Activated CD8-positive, alpha-beta memory T cell treated with anti-CD3 and anti-CD28 coated beads, Interleukin-2, amount 50 U/mL, for 24 hours (primary cell): ENCODE data around the gene PNLIPRP2.

Source experiments
- DNase-seq: peaks from one replicate; pipeline ENCODE4 v3.0.0-alpha.2; 2020; ENCODE audit errors: extremely low read depth

Gene PNLIPRP2

DNA sequence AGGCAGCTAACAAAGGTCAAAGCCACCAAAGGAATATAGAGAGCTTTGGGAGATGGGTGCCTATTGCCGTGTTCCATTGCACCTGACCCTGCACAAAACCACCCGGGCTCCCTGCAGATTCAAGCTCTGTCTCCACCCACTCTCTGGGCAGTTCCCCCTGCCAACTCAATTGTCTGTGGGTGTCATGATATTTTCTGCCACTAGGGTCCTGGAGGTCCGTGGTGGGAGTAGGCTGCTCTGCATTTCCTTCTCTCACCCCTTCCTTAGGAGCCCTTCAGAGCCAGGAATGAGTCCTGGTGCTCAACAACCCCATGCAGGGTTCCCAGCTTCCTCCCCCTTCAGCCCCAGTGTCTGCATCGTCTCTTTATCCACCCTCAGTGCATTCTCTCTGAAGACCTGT, 34.1 kb downstream of the PNLIPRP2 start:
- DNase-seq: no peak

DNA sequence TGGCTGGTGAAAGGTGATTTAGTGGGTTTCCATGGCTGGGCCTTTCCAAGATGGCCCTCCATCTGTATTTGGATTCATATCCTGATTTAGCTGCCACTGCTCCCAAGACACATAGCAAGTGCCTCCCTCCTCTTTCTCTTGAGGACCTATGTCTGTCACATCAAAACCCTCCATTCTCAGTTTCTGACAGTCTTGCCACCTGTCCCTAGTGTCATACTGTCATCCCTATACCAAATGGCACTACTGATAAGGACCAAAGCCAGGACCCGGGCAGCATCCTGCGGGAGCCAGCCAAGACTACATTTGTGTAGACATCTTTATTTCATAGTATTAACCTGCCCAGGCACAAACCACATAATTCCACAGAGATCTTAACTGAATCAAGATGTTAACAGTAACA, 34.8 kb downstream of the PNLIPRP2 start:
- no peak for DNase-seq

DNA sequence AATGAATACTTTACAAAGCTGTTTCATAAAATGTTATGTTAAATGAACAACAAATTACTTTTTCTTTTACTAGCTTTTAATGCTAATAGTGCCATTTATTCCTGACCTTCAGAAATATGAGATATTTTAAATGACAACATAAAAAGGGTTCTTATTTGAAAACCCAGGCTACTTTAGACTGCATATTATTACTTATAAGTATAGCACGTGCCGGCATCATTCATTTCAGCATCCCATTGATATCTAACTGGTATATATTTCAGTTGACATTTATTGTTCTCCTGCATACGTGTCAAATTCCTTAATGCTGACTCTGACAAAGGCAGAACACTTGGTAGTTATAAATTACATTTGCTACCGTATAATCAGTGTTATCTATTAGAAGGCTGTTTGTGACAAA, 35.3 kb downstream of the PNLIPRP2 start:
- DNase-seq: no peak

DNA sequence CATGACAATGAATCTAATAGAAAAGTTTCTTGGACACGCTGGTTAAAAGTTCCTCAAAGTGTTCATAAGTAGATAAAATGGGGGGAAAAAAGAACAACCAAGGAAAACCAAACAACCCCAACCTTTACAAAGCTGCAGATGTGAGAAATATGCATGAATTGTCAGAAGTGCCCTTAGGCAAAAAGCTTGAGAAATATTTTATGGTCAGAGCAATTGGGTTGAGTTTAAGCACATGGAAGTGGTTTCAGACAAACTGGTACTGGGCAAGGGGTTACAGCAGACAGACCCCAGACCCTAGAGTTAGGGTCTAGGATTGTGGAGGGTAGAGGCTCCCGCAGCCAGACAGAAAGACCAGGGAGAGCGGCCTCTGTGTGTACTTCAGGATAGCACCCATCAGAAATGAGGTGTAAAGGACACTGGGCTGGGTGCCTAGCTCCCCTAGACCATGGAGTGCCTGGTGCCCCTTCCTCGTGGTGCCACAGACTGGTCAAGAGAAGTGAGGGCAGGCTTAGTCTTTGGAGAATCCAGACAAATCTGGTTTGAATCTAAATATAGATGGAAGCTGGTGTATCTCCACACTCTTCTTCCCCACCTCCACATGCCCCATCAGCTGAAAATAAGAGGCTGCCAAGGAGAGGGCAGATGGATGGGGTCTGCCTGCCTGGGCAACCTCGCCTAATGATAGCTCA, 37.3 kb downstream of the PNLIPRP2 start:
- DNase-seq: no peak

DNA sequence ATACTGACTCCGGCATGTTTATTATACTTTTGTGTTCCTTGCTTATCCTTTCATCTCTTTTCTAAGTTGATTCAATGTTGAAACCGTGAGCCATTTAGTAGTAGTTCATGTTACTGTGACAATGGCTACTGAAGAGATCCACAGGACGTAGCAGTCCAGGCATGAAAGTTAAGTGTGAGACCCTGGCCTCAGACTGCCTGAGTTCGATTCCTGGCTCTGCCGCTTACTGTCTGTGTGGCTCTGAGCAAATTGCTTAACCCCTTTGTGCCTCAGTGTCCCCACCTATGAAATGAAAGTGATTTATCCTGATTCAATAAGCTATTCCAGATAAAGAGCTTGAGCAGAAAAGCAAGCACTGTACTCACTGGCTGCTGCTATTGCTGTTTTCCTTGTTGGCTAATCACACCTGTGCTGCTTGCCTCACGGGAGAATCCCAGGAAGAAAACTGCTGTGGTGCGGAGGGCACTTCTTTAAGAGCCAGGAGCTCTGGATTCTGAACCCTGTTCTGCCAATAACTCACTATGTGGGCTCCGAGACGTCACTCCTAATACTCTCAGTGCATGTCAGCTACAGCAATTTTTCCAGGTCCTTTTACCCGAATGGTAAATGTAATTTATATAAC, 38.4 kb downstream of the PNLIPRP2 start:
- no peak for DNase-seq

DNA sequence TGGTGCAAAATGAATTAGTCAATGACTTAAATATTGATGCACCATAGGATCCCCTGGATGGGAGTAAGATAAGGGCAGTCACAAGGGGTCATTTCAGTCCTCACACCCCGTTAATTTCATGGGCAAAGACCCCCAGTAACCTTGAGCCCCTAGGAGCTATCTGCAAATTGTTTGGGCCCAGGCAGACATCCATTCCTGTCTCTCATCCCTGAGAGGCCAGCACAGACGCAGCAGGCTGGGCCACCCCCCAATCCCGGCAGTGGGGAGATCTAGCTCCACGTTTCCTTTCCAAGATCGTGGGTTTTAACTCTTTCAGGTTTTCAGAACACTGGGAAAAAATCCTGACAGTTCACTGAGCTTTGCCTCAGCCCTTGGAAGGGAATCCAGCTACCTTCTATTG, 40.1 kb downstream of the PNLIPRP2 start:
- no peak for DNase-seq

DNA sequence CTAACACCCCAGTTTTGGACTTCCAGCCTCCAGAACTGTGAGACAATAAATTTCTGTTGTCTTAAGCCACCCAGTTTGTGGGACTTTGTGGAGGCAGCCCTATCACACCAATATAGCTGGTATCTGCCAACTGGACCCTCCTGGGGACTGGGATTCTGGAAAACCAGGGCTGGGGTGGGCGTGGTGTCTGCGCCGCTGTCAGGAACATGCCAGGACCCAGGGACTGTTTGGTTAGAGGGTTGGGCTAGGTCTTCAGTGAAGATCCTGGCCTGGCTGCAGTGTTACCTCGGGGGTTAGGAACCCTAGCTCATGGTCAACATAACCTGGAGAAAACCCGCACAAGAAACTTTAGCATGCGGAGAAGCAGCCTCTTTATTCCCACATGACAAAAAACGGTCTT, 42.6 kb downstream of the PNLIPRP2 start:
- no peak for DNase-seq

DNA sequence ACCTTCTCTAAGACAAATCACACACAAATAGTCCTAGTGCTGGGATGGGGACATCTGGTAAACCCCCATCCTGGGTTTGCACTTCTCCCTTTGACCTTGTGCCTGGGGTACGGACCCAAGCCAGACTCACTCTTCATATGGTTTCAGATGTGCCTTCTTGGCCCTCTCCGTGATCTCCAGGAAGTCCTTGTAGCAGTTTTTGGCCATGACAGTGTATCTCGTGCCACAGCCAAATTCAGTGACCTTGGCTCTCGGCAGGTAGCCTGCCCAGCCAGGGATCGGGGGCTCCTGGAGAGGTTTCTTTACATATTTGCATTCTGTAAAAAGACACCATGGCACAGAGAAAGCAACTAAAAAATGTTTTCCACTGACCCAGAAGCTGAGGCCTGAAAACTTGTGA, 43.9 kb downstream of the PNLIPRP2 start:
- no peak for DNase-seq

DNA sequence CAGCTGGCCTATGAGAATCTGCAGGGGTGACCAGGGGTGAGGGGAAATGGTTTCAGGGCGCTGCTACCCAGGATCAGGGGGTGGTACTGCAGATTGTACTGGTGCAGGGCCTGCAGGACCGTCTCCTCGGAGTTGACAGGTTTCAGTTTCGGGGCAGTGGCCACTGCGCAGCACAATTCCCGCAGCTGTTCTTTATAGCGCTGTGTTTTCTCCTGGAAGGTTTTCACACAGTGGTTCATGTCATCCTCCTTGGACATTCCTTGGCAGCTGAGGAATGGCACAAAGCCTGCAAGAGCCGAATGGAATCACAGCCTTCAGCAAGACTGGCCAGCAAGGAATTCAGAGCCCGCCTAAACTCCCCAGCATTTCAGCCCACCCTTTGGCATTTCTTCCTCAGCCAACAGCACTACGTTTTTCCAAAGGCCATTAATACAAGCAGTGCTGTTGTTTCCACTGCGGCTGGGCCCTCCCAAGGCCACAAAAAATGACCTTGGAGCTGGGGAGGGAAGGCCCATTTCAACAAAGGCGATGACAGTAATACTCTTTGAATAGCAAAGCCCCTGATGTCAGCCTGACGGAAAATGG, 44.9 kb downstream of the PNLIPRP2 start:
- DNase-seq: no peak

DNA sequence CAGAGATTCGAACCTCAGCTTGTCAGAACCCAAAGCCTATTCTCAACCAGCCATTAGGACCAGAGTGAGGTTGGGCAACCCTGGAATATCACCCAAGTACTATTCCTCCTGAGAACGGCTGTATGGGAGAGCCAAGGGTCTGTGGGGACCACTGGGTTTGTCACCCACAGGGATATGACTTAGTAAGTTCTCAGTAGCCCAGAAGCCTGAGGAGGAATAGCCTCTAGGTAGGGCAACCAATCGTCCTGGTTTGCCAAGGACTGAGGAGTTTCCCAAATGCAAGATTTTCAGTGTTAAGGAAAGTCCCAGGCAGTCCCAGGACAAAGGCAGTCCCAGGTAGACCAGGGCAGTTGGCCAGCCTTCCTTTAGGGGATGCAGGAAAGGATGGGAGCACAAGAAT, 46.7 kb downstream of the PNLIPRP2 start:
- no peak for DNase-seq

DNA sequence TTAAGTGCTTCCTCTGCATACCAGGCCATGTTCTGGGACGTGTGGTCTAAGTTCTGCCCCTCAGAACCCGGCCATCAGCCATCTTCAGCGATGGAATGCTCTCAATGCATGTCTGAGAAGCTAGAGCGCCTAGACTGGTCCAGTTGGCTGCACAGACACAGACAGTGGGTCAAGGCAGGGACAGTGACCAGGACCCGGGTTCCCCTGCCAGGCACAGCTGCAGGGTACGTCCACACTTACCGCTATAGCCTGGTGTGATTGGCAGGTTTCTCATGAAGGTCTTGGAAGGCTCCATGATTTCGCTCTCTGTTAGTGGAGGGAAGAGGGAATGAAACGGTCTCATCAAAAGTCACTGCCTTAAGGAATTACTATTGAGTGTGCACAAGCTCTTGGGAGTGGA, 47.3 kb downstream of the PNLIPRP2 start:
- no peak for DNase-seq

DNA sequence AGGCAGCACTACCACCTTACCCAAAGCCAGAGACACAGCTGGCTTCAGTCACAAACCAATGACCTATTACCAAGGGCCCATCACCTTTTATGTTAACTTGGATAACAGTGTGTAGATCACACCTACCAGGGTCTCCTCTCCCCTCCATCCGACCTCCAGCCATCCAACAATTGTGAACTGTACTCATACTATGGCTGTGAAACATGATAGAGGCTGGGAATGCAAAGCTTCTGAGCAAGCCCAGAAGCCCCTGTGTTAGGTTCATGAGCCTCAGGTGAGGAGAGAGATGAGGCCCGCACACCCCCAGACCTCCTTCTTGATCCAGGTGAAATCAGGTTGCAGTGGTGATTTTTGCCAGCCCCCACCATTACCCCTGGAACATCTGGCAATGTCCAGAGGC, 47.7 kb downstream of the PNLIPRP2 start:
- no peak for DNase-seq

DNA sequence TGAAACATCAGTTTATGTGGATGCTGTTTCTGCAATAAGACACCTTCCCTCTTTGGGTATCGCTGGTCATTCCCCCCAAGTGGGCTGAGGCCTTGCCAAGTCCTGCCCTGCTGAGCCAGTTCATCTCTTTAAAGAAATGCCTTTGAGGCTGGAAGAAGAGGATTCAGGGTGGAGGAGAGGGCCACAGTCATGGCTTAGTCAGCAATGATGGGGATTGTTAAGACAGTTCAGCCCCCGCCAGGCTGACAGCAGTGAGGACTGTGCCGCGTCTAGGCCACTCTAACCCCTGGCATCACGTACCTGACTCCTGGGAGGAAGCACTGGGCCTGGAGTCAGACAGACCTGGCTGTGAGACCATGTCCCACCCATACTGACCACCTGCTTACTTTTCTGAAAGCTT, 48.3 kb downstream of the PNLIPRP2 start:
- DNase-seq: no peak

DNA sequence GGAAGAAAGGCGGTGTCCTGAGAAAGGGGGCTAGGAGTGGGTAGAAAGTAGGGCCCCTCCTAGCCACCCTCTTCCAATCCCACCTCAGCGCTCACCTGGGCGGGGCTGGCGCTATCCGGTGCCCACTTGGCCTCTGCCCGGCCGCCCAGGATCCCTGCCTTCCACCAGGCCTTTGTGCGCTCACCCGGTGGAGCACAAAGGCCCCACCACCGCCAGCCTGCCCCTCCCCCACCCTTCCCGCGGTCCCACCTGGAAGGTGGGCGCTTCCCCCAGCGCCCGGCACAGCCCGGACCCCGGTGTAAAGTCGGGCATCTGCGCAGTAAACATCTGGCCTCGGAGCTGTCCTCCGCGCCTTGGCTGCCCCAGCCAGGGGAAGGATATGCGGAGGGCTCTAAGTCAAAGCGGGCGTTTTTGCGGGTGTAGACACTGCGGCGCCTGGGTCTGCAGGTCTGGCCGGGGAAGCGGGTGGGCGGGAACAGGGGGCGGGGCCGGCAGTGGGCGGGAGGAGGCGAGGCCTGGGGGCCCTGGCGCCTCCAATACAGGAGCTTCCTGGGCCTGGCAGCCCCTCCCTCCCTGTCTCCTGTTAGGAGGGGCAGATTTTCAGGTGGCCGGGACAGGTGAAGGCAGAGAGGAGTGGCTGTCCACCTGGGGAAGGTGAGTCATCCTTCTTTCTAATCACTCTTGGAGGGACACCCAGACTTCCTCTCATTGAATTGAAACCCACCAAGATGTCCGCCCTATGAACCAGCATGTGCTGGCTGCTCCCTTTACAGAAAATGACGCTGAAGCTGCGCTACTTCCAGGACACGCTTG, 49.3 kb downstream of the PNLIPRP2 start:
- DNase-seq: no peak

DNA sequence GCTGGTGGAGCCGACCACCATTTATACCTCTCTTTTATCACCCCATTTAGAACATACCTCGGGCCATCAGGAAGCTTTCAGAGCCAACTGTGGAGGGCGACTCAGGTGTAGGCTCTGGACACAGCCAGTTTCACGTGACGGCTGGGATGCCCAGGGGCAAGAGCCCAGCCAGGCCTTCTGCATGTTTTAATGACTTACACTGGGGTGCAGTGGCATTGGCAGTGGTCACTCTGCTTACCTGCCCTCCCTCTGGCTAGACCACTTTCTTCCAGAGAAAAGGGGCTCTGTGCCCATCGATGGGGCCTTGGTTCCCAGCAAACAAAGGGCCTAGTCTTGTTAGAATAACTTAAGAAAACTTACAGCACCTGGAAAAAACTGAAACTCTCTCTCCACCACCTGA, 50.0 kb downstream of the PNLIPRP2 start:
- DNase-seq: no peak

DNA sequence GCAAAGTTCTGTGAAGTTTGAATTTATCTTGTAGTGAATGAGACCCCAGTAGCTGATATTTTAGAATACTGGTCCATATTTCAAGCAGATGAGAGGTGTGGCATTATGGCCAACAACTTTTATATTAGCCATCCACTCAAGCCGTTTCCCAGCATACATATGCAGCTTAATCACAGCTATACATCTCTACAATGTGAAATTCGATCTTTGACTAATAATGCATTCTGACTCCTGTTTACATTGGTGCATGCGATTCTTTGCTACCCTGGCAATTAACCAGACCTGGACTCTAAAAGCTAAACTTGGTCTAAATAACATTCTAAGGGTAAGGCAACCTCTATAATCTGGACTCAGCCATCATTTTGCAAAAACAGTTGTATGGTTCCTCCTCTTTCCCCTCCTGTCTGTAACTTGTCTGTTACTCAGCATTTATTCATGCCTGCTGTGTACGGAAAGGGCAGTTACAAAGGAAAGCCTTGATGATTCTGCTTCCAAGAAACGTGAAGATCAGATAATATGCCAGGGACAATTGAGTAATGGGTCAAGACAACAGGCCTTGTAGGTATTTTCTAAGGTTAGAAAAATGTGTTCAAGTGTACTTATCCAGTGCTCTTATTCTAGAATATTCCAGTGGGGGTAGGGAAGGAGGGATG, 50.6 kb downstream of the PNLIPRP2 start:
- DNase-seq: no peak

DNA sequence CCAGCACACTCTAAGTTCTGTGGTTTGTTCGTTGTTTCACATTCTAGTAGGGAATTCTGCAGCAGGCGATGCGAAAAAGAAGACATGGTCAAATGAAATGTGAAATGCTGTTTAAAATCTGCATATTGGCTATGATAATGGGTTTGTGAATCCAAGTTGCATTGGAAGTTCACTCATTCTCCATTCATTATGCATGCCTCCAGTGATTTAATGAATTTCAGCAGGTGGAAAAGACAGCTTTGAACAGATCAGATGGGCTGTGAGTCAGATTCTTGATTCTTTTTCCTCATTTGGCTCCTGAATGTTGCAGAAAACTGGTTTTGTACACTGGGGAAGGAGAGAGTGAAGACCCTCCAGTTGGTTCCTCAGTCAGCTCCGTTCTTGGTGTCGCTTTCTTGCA, 52.1 kb downstream of the PNLIPRP2 start:
- no peak for DNase-seq

DNA sequence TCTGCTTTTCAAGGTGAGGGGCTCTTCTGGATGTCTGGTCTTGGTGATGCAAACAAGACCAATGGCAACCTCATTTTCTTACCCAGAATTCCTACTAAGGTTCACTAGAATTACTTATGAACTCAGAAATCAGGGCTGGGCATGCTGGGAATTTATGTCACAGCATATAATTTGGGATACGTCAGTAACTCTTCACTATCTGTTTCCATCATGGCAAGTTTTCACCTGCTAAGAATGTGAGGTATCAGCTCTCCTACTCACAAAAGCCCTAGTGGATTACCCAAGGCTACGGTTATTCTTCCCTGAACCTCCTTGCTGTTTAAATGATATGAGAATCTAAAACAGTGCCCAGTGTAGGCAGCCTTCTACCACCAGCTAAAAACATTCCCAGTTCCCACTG, 53.1 kb downstream of the PNLIPRP2 start:
- no peak for DNase-seq

DNA sequence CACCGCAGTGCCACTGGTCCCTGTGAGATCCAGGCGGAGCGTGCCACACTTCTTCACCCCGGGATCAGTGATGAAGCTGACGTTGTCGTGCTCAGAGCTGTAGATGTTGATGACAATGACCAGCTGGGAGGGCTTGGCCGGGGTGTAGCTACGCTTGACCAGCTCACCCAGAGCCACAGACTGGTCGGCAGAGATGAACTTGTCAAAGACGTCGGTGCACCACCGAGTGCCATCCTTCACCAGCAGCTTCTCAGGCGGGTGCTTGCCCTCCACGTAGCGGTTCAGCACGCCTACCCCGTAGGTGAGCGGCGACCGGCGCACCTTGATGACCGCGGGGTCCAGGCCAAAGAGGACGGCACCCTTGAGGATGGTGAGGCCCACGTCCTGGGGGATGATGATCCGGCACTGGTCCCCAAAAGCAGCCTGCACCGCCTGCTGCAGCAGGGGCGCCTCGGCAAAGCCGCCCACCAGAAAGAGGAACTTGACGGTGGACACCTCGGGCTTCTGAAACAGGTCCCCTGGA, 54.2 kb downstream of the PNLIPRP2 start:
- DNase-seq: no peak

DNA sequence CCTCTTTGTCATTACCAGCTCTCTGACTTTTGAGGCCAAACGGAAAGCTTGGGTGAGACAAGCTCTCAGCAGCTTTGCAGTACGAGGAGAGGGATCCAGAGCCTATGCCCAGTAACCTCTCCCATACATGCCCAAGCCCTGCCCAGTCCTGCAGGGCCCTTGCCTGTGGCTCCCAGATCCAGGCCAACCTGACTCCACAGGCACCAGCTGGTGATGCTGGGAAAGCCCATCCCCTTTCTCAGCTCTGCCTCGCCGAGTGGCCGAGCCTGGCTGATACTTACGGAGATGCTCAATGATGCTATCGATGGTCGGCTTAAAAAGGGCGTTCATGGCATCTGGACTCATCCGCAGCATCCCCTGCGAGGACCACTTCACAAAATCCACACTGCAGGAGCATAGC, 55.4 kb downstream of the PNLIPRP2 start:
- no peak for DNase-seq

DNA sequence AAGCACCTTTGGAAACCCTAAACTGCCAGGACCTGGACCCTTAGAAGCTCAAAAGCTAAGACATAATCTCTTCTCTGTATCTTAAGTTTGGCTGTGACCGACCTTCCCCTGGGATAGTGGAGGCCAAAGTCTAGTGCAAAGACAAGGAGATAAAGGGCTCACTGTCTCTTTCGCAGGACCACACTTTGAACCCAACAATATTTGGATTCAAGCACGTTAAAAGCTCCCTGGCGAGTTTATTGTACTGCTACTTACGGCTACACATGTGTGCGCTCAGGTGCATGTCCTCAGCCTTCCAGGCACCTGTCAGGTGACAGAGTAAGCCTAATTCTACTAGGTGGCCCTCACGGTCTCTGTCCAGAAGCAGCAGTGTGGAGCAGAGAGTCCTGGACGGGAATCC, 55.9 kb downstream of the PNLIPRP2 start:
- DNase-seq: no peak

DNA sequence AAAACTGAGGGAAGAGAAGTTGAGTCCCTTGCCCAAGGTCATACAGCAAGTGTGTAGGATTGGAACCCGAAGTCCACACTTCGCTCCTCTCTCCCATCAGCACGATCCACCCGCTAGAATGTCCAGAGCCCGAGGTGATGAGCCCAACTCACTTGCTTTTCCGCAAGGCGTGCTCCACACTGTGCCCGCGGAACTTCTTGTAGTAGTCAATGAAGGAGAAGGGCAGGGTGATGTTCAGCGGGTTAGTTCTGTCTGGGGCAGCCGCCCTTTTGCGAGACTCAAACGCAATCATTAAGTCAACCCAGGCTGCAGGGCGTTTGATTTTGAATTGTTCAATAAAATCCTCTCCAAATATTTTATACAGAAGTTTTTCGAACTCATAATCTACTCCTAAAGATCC, 58.6 kb downstream of the PNLIPRP2 start:
- DNase-seq: no peak
